ENCODE measurements around the gene RHBDF2. TPM values are rescaled to one million over a fixed set of nuclear protein-coding genes. Genes with fewer than 3 reads are reported as not detected.
A peak's percentile ranks its signal among the peaks of the same experiment; 100 is the strongest.

Gene RHBDF2
- total and polyA plus RNA-seq, 2 donors (not counting 1 experiment from before 2014, with no cell fraction given), result 288 to 482 TPM

DNA sequence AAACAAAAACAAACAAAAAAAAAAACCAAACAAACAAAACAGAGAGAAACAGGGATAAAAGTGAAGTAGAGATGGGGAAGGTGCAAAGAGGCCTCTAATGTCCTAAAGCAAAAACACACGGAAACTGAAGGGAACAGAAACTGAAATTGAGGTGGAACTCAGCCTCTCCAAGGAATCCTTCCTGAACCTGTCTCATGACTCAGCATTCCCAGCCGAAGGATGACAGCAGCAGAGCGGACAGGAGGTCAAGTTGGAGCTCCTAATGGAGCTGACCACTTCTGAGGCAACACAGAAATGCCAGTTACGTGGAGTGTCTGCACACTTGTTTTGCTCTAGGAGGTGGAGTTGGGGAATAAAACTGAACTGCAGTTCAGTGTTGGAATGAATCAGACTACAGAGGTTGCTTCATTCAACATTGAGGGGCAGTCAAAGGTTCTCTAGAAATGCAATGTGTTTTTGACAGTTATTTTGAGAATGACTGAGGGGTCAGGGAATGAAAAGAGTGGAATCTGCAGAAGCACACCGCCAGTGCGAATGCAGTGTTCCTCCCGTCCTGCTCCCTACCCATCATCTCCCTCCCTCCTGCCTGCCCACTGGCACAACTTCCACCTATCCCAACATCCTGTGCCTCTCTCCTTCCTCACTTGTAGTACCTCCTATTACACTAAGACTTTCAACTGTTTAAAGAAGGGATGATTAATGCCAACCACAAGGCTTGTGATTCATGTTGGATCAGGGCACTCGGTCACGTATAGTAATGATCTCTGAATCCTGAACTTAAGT lies 54.6 kb downstream of the RHBDF2 start:
- peaks cover 100% of the 10 kb centered on the region for H3K79me2 ChIP-seq (ENCODE audit: control insufficient read depth, insufficient read depth, low read length)
- CTCF ChIA-PET, result interaction anchor here (2.3 to 3.1 kb wide), 2 partner anchors 38 to 49 kb away, joined by 6 to 13 read pairs; no protein-coding TSS in a partner anchor
- POLR2A ChIA-PET, result no interaction called here
- no peaks in the 10 kb centered on the region for H3K27me3 Mint-ChIP-seq
- peaks cover 86% of the 10 kb centered on the region for H3K4me1 Mint-ChIP-seq
- no peak overlapping the region for H3K4me3 ChIP-seq (ENCODE audit: control extremely low read depth in 1 of 5, extremely low read depth in 1 of 5, insufficient read depth in 1 of 5, low read depth in 2 of 5, low read length in 4 of 5)
- no peak overlapping the region for H3K27ac ChIP-seq (ENCODE audit: low read length in 2 of 2)
- H3K36me3 ChIP-seq (replicated peaks in 1 of 2; ENCODE audit: control extremely low read depth in 1 of 2, control insufficient read depth in 1 of 2, extremely low read depth in 1 of 2, insufficient read depth in 2 of 2, low read length in 1 of 2), result peaks cover 0 to 5% of the 10 kb centered on the region in 2 experiments
- H3K9me3 Mint-ChIP-seq (ENCODE audit: insufficient read depth), result no peaks in the 10 kb centered on the region
- peaks cover 98% of the 10 kb centered on the region for H4K20me1 ChIP-seq (ENCODE audit: control insufficient read depth, insufficient read depth, low read length, poor library complexity, severe bottlenecking)
- no peak overlapping the region for H2AFZ ChIP-seq (ENCODE audit: insufficient read depth, low read depth, low read length, poor library complexity, severe bottlenecking)
- H3K9ac ChIP-seq (ENCODE audit: low read length), result no peak overlapping the region
- H3K4me2 ChIP-seq (replicated peaks; ENCODE audit: low read depth, low read length, poor library complexity, severe bottlenecking), result peak overlapping the region; percentile 18
- no peaks in the 10 kb centered on the region for H3K9me3 ChIP-seq (ENCODE audit: control extremely low read depth in 1 of 3, control insufficient read depth in 2 of 3, insufficient read depth in 1 of 3, low read length in 2 of 3)
- DNase-seq, result no peak
- TF ChIP-seq EZH2 (IDR thresholded peaks at IDR 0.05; ENCODE audit: borderline replicate concordance, insufficient read depth, low read depth, low read length, poor library complexity, severe bottlenecking), result no peak
- TF ChIP-seq, protein P1, sequence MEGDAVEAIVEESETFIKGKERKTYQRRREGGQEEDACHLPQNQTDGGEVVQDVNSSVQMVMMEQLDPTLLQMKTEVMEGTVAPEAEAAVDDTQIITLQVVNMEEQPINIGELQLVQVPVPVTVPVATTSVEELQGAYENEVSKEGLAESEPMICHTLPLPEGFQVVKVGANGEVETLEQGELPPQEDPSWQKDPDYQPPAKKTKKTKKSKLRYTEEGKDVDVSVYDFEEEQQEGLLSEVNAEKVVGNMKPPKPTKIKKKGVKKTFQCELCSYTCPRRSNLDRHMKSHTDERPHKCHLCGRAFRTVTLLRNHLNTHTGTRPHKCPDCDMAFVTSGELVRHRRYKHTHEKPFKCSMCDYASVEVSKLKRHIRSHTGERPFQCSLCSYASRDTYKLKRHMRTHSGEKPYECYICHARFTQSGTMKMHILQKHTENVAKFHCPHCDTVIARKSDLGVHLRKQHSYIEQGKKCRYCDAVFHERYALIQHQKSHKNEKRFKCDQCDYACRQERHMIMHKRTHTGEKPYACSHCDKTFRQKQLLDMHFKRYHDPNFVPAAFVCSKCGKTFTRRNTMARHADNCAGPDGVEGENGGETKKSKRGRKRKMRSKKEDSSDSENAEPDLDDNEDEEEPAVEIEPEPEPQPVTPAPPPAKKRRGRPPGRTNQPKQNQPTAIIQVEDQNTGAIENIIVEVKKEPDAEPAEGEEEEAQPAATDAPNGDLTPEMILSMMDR (IDR thresholded peaks at IDR 0.05), result no peak
- no peak for ATAC-seq (ENCODE audit: low read depth)
- no peak overlapping the region for H3K27ac Mint-ChIP-seq
- peaks cover 60 to 71% of the 10 kb centered on the region in 2 donors for H3K4me1 ChIP-seq (ENCODE audit: control insufficient read depth in 2 of 2, insufficient read depth in 2 of 2, low read length in 2 of 2)
- intact Hi-C loops (cut with micrococcal nuclease), result no loop called here
- H3K27me3 ChIP-seq (replicated peaks in 1 of 4; ENCODE audit: control extremely low read depth in 1 of 4, control insufficient read depth in 3 of 4, insufficient read depth in 4 of 4, low read length in 3 of 4), result no peaks in the 10 kb centered on the region
- H3K4me3 Mint-ChIP-seq, result no peak overlapping the region
- 86% methylated on average over 5 of the region's 9 CpGs for WGBS (ENCODE audit: insufficient coverage)

All from B cell (primary cell).